HG02852 (cell line): Measurements from ENCODE around the gene PHACTR2.
"Not testable (repeated sequence)": the region's sequence is repeated elsewhere in the genome, so short reads cannot be mapped to it uniquely, and the experiment has no call there.

ENCODE experiments used
- ATAC-seq: cut with Tn5 transposase; IDR thresholded peaks from one replicate; pipeline ENCODE4 v1.9.1; 2021; ENCODE audit warnings: mild to moderate bottlenecking, moderate library complexity; ENCODE audit not compliant: unreplicated experiment

Gene PHACTR2

GRCh38 chr6:143758551-143758950, 80.8 kb downstream of the PHACTR2 start:
- ATAC-seq = no peak

GRCh38 chr6:143759666-143760065, 81.9 kb downstream of the PHACTR2 start:
- ATAC-seq = no peak

GRCh38 chr6:143761074-143761473, 83.3 kb downstream of the PHACTR2 start:
- ATAC-seq = no peak

- no peak for ATAC-seq
Observed at GRCh38 chr6:143762126-143762525, 84.4 kb downstream of the PHACTR2 start.

- no peak for ATAC-seq
Observed at GRCh38 chr6:143765422-143766184, 87.8 kb downstream of the PHACTR2 start.

- ATAC-seq = no peak
Observed at GRCh38 chr6:143766185-143766553, 88.4 kb downstream of the PHACTR2 start.

- ATAC-seq = no peak
Observed at GRCh38 chr6:143767433-143767832, 89.7 kb downstream of the PHACTR2 start.

- ATAC-seq = no peak
Observed at GRCh38 chr6:143772116-143773086, 94.6 kb downstream of the PHACTR2 start.

GRCh38 chr6:143773506-143774150, 95.9 kb downstream of the PHACTR2 start:
- ATAC-seq = no peak

GRCh38 chr6:143774347-143774746, 96.6 kb downstream of the PHACTR2 start:
- ATAC-seq = no peak

- no peak for ATAC-seq
Observed at GRCh38 chr6:143775336-143775735, 97.6 kb downstream of the PHACTR2 start.

- no peak for ATAC-seq
Observed at GRCh38 chr6:143778926-143779325, 101.2 kb downstream of the PHACTR2 start.

- no peak for ATAC-seq
Observed at GRCh38 chr6:143782481-143782880, 104.7 kb downstream of the PHACTR2 start.

GRCh38 chr6:143783077-143783476, 105.3 kb downstream of the PHACTR2 start:
- no peak for ATAC-seq

- no peak for ATAC-seq
Observed at GRCh38 chr6:143784316-143784715, 106.6 kb downstream of the PHACTR2 start.

GRCh38 chr6:143786371-143786770, 108.6 kb downstream of the PHACTR2 start:
- not testable (repeated sequence) for ATAC-seq

GRCh38 chr6:143792402-143793279, 114.9 kb downstream of the PHACTR2 start:
- no peak for ATAC-seq

- no peak for ATAC-seq
Observed at GRCh38 chr6:143793280-143793619, 115.5 kb downstream of the PHACTR2 start.

GRCh38 chr6:143796551-143796950, 118.8 kb downstream of the PHACTR2 start:
- not testable (repeated sequence) for ATAC-seq

GRCh38 chr6:143798487-143798886, 120.7 kb downstream of the PHACTR2 start:
- not testable (repeated sequence) for ATAC-seq
